Glutamatergic neuron (in vitro differentiated cells): Measurements from ENCODE around the gene BARX2. TPM values are rescaled to one million over a fixed set of nuclear protein-coding genes. Genes with fewer than 3 reads are reported as not detected.
"Not testable (repeated sequence)": the region's sequence is repeated elsewhere in the genome, so short reads cannot be mapped to it uniquely, and the experiment has no call there.

Source experiments
- DNase-seq: peaks from one replicate; pipeline ENCODE4 v3.0.0; 2022
- H3K27ac Mint-ChIP-seq: one replicate; pipeline ENCODE4 v1.8.0; 2020; ENCODE audit warnings: mild to moderate bottlenecking, mixed read lengths, inconsistent platforms; ENCODE audit not compliant: unreplicated experiment
- H3K27me3 Mint-ChIP-seq: one replicate; pipeline ENCODE4 v1.8.0; 2020; ENCODE audit warnings: mild to moderate bottlenecking, moderate library complexity, mixed read lengths, inconsistent platforms; ENCODE audit not compliant: unreplicated experiment
- H3K36me3 Mint-ChIP-seq: one replicate; pipeline ENCODE4 v1.8.0; 2020; ENCODE audit warnings: mild to moderate bottlenecking, mixed read lengths, inconsistent platforms; ENCODE audit not compliant: unreplicated experiment
- H3K4me1 Mint-ChIP-seq: one replicate; pipeline ENCODE4 v1.8.0; 2020; ENCODE audit warnings: mild to moderate bottlenecking, low read depth, mixed read lengths, inconsistent platforms; ENCODE audit not compliant: unreplicated experiment
- H3K4me3 Mint-ChIP-seq: one replicate; pipeline ENCODE4 v1.8.0; 2020; ENCODE audit warnings: mild to moderate bottlenecking, mixed read lengths, inconsistent platforms; ENCODE audit not compliant: unreplicated experiment
- H3K9me3 Mint-ChIP-seq: one replicate; pipeline ENCODE4 v1.8.0; 2020; ENCODE audit warnings: mild to moderate bottlenecking, moderate library complexity, mixed read lengths, inconsistent platforms; ENCODE audit not compliant: unreplicated experiment
- CTCF ChIP-seq: fragments of 200-600 bp; sonication (generic); IDR thresholded peaks from one replicate; pipeline ENCODE4 v1.5.0; 2021; ENCODE audit not compliant: partially characterized antibody, unreplicated experiment
- long read RNA-seq: library from polyadenylated mRNA; unstranded; transcript quantifications from one replicate; pipeline ENCODE4 v2.0.0, GENCODE V29; 2020; ENCODE audit not compliant: unreplicated experiment
- total RNA-seq: library from RNA; stranded (reverse); fragmentation: NEBNext Ultra II Directional; extraction: Animal tissue kit (Norgen Biotek cat#: 25700); gene quantifications from one replicate; pipeline ENCODE4 v1.2.1, GENCODE V29; 2021; ENCODE audit not compliant: unreplicated experiment

Gene BARX2
- total RNA-seq: not detected
- long read RNA-seq: 0 reads

GRCh38 chr11:129375751-129376657 is at the start of gene BARX2:
Gene BARX2, plus strand, starts transcription at chr11:129375848. Its CDS starts 188 bp downstream, at chr11:129376036.
- Mint-ChIP-seq H3K27ac (no peak within 1 kb of the TSS), H3K27me3 (peaks cover 32% of the 10 kb centered on the region), H3K36me3 (no peaks in the 10 kb centered on the region), H3K9me3 (peaks cover 9% of the 10 kb centered on the region), H3K4me1 (peaks cover 5% of the 10 kb centered on the region), H3K4me3 (peak within 1 kb of the TSS; percentile 88)
- no peak for TF ChIP-seq CTCF
- DNase-seq: peak; percentile 73

- H3K27me3 Mint-ChIP-seq: peaks cover 16% of the 10 kb centered on the region
- peaks cover 49% of the 10 kb centered on the region for H3K4me1 Mint-ChIP-seq
- H3K36me3 Mint-ChIP-seq: no peaks in the 10 kb centered on the region
- H3K27ac Mint-ChIP-seq: no peak overlapping the region
- no peak overlapping the region for H3K4me3 Mint-ChIP-seq
- TF ChIP-seq CTCF: no peak
- peaks cover 15% of the 10 kb centered on the region for H3K9me3 Mint-ChIP-seq
- no peak for DNase-seq
These were observed 48.7 kb upstream of the BARX2 start for GRCh38 chr11:129326921-129327320.

GRCh38 chr11:129327708-129328107 is 47.9 kb upstream of the BARX2 start:
- peaks cover 20% of the 10 kb centered on the region for H3K27me3 Mint-ChIP-seq
- not testable (repeated sequence) for H3K27ac Mint-ChIP-seq

GRCh38 chr11:129328756-129329155 is 46.9 kb upstream of the BARX2 start:
- Mint-ChIP-seq H3K27me3 (peaks cover 20% of the 10 kb centered on the region), H3K27ac (no peak overlapping the region), H3K9me3 (peaks cover 18% of the 10 kb centered on the region), H3K4me3 (no peak overlapping the region), H3K4me1 (peaks cover 39% of the 10 kb centered on the region), H3K36me3 (no peaks in the 10 kb centered on the region)
- TF ChIP-seq CTCF: no peak
- no peak for DNase-seq

More at GRCh38 chr11:129327708-129328107, 47.9 kb upstream of the BARX2 start:
- Mint-ChIP-seq H3K4me1 (peaks cover 48% of the 10 kb centered on the region), H3K9me3 (peaks cover 17% of the 10 kb centered on the region)
- not testable (repeated sequence) for H3K36me3 Mint-ChIP-seq, DNase-seq, H3K4me3 Mint-ChIP-seq

GRCh38 chr11:129331217-129331616 is 44.4 kb upstream of the BARX2 start:
- TF ChIP-seq CTCF: no peak
- H3K9me3 Mint-ChIP-seq: peaks cover 9% of the 10 kb centered on the region
- DNase-seq: no peak

More at GRCh38 chr11:129331217-129331616, 44.4 kb upstream of the BARX2 start:
- Mint-ChIP-seq H3K4me3 (peak overlapping the region; percentile 37), H3K36me3 (no peaks in the 10 kb centered on the region), H3K4me1 (peaks cover 24% of the 10 kb centered on the region), H3K27me3 (peaks cover 13% of the 10 kb centered on the region), H3K27ac (peak overlapping the region; percentile 10)
